WTC11 (cell line): ENCODE results near the gene CCDC87. TPM values are rescaled to one million over a fixed set of nuclear protein-coding genes. Genes with fewer than 3 reads are reported as not detected.

Experiments
- ATAC-seq: fragments of 200-7000 bp; cut with Tn5 transposase; 2 replicates; pipeline ENCODE4 v1.10.0; 2021; ENCODE audit warnings: mild to moderate bottlenecking, moderate library complexity
- CTCF ChIA-PET: fragments of 300-600 bp; sonication (Branson Sonifier 250); formaldehyde crosslinking; loops from one replicate; lab custom pipeline; 2021; ENCODE audit warnings: antibody characterized with exemption; lab: Charles Lee
- POLR2A ChIA-PET: fragments of 350-600 bp; sonication (Branson Sonifier 250); formaldehyde crosslinking; loops from one replicate; lab custom pipeline; 2021; ENCODE audit warnings: antibody characterized with exemption; lab: Charles Lee
- DNase-seq: peaks from one replicate; pipeline ENCODE4 v3.0.0; 2021; ENCODE audit warnings: low spot score
- H3K27ac Mint-ChIP-seq: 2 replicates; pipeline ENCODE4 v1.8.0; 2021; ENCODE audit warnings: mixed read lengths
- H3K27me3 Mint-ChIP-seq: 2 replicates; pipeline ENCODE4 v1.8.0; 2021; ENCODE audit warnings: low read depth, mild to moderate bottlenecking, moderate library complexity, mixed read lengths
- H3K36me3 Mint-ChIP-seq: 2 replicates; pipeline ENCODE4 v1.8.0; 2021; ENCODE audit warnings: mixed read lengths
- H3K4me1 Mint-ChIP-seq: 2 replicates; pipeline ENCODE4 v1.8.0; 2022; ENCODE audit warnings: mixed read lengths
- H3K4me3 Mint-ChIP-seq: 2 replicates; pipeline ENCODE4 v1.8.0; 2021; ENCODE audit warnings: mild to moderate bottlenecking, moderate library complexity, mixed read lengths
- H3K9me3 Mint-ChIP-seq: 2 replicates; pipeline ENCODE4 v1.8.0; 2021; ENCODE audit warnings: mixed read lengths
- CREM ChIP-seq: sonication (generic); formaldehyde crosslinking; IDR thresholded peaks from 2 replicates; pipeline ENCODE4 v1.8.1; 2022; ENCODE audit warnings: mild to moderate bottlenecking, missing genetic modification reagents, moderate library complexity
- CTCF ChIP-seq: fragments of 200-600 bp; IDR thresholded peaks from 2 replicates; pipeline ENCODE4 v1.8.0; 2022; ENCODE audit warnings: antibody characterized with exemption
- E2F4 ChIP-seq: sonication (generic); formaldehyde crosslinking; IDR thresholded peaks from 2 replicates; pipeline ENCODE4 v1.8.1; 2022; ENCODE audit warnings: low read depth, mild to moderate bottlenecking, moderate library complexity, missing genetic modification reagents, borderline replicate concordance
- EMX1 ChIP-seq: fragments of 250-450 bp; sonication (Bioruptor Pico); IDR thresholded peaks from 2 replicates; pipeline ENCODE4 v1.8.0; 2021; ENCODE audit warnings: mild to moderate bottlenecking
- FOXP1 ChIP-seq: sonication (generic); formaldehyde crosslinking; IDR thresholded peaks from 2 replicates; pipeline ENCODE4 v1.8.0; 2022; ENCODE audit warnings: missing genetic modification reagents, mild to moderate bottlenecking, moderate library complexity, borderline replicate concordance
- GABPB1 ChIP-seq: sonication (generic); formaldehyde crosslinking; IDR thresholded peaks from 2 replicates; pipeline ENCODE4 v1.8.1; 2023; ENCODE audit warnings: mild to moderate bottlenecking, missing genetic modification reagents
- IRF2 ChIP-seq: sonication (generic); formaldehyde crosslinking; IDR thresholded peaks from 2 replicates; pipeline ENCODE4 v1.8.0; 2022; ENCODE audit warnings: low read depth, missing genetic modification reagents, borderline replicate concordance
- JUN ChIP-seq: sonication (generic); formaldehyde crosslinking; IDR thresholded peaks from 2 replicates; pipeline ENCODE4 v1.8.0; 2023; ENCODE audit warnings: mild to moderate bottlenecking, missing genetic modification reagents
- MAX ChIP-seq: sonication (generic); formaldehyde crosslinking; IDR thresholded peaks from 2 replicates; pipeline ENCODE4 v1.8.0; 2022; ENCODE audit warnings: mild to moderate bottlenecking, missing genetic modification reagents
- MXD4 ChIP-seq: fragments of 250-450 bp; sonication (Bioruptor Pico); IDR thresholded peaks from 2 replicates; pipeline ENCODE4 v1.8.0; 2021; ENCODE audit warnings: mild to moderate bottlenecking, moderate library complexity, borderline replicate concordance
- NR1H2 ChIP-seq: sonication (generic); formaldehyde crosslinking; IDR thresholded peaks from 2 replicates; pipeline ENCODE4 v1.9.0; 2021; ENCODE audit warnings: mild to moderate bottlenecking, moderate library complexity, missing genetic modification reagents
- NR2C2 ChIP-seq: sonication (generic); formaldehyde crosslinking; IDR thresholded peaks from 2 replicates; pipeline ENCODE4 v1.8.0; 2022; ENCODE audit warnings: mild to moderate bottlenecking, missing genetic modification reagents
- PRRX2 ChIP-seq: fragments of 250-450 bp; sonication (Bioruptor Pico); IDR thresholded peaks from 2 replicates; pipeline ENCODE4 v1.8.0; 2021; ENCODE audit warnings: mild to moderate bottlenecking
- TCF7 ChIP-seq: sonication (generic); formaldehyde crosslinking; IDR thresholded peaks from 2 replicates; pipeline ENCODE4 v1.8.0; 2022; ENCODE audit warnings: mild to moderate bottlenecking, low read depth, missing genetic modification reagents, moderate library complexity
- TEAD4 ChIP-seq: sonication (generic); formaldehyde crosslinking; IDR thresholded peaks from 2 replicates; pipeline ENCODE4 v1.8.0; 2022; ENCODE audit warnings: mild to moderate bottlenecking, missing genetic modification reagents
- ZNF317 ChIP-seq: sonication (generic); formaldehyde crosslinking; IDR thresholded peaks from 2 replicates; pipeline ENCODE4 v1.8.1; 2023; ENCODE audit warnings: low read depth, mild to moderate bottlenecking, moderate library complexity, missing genetic modification reagents, borderline replicate concordance
- ZNF416 ChIP-seq: fragments of 250-450 bp; sonication (Bioruptor Pico); IDR thresholded peaks from 2 replicates; pipeline ENCODE4 v1.9.0; 2021; ENCODE audit warnings: mild to moderate bottlenecking, inconsistent platforms
- ZSCAN18 ChIP-seq: fragments of 250-450 bp; sonication (Bioruptor Pico); IDR thresholded peaks from 2 replicates; pipeline ENCODE4 v2.1.2; 2022; ENCODE audit warnings: mild to moderate bottlenecking, moderate library complexity
- total RNA-seq: library from RNA; stranded (reverse); gene quantifications from 3 replicates; pipeline ENCODE4 v1.2.3, GENCODE V29; 2021
- TF ChIP-seq, protein P1 (sequence below): sonication (generic); formaldehyde crosslinking; IDR thresholded peaks from 2 replicates; pipeline ENCODE4 v1.8.1; 2022; ENCODE audit warnings: low read depth, missing genetic modification reagents, borderline replicate concordance
- TF ChIP-seq, protein P2 (sequence below): sonication (generic); formaldehyde crosslinking; IDR thresholded peaks from 2 replicates; pipeline ENCODE4 v1.8.1; 2022; ENCODE audit warnings: mild to moderate bottlenecking, moderate library complexity, missing genetic modification reagents
- TF ChIP-seq, protein P3 (sequence below): fragments of 250-450 bp; sonication (Bioruptor Pico); IDR thresholded peaks from 2 replicates; pipeline ENCODE4 v1.8.0; 2021; ENCODE audit warnings: mild to moderate bottlenecking
- TF ChIP-seq, protein P4 (sequence below): sonication (generic); formaldehyde crosslinking; IDR thresholded peaks from 2 replicates; pipeline ENCODE4 v1.8.1; 2023; ENCODE audit warnings: mild to moderate bottlenecking, missing genetic modification reagents

Gene CCDC87
- total RNA-seq, 1 experiment from 2014 or later = 0.85 TPM

GRCh38 chr11:66566221-66566620 lies 26.6 kb downstream of the CCDC87 start:
- no peak overlapping the region for H3K4me3 Mint-ChIP-seq
- H3K27ac Mint-ChIP-seq = no peak overlapping the region
- TF ChIP-seq TCF7 (CRISPR knock-in tag) (no peak), EMX1 (CRISPR knock-in tag) (no peak), JUN (CRISPR knock-in tag) (no peak), NR1H2 (CRISPR knock-in tag) (no peak), ZNF317 (no peak), MXD4 (CRISPR knock-in tag) (no peak), CTCF (no peak)
- TF ChIP-seq, protein P1, sequence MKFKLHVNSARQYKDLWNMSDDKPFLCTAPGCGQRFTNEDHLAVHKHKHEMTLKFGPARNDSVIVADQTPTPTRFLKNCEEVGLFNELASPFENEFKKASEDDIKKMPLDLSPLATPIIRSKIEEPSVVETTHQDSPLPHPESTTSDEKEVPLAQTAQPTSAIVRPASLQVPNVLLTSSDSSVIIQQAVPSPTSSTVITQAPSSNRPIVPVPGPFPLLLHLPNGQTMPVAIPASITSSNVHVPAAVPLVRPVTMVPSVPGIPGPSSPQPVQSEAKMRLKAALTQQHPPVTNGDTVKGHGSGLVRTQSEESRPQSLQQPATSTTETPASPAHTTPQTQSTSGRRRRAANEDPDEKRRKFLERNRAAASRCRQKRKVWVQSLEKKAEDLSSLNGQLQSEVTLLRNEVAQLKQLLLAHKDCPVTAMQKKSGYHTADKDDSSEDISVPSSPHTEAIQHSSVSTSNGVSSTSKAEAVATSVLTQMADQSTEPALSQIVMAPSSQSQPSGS (CRISPR knock-in tag) = no peak
- H3K9me3 Mint-ChIP-seq = no peaks in the 10 kb centered on the region
- peaks cover 8% of the 10 kb centered on the region; the same call in 1 of the 2 replicates for H3K36me3 Mint-ChIP-seq
- H3K4me1 Mint-ChIP-seq = peaks cover 21% of the 10 kb centered on the region
- no peak for ATAC-seq
- ChIA-PET POLR2A (no interaction called here), CTCF (interaction anchor here (0.6 kb wide), 1 partner anchor 192 kb away, joined by 4 read pairs; no protein-coding TSS in a partner anchor)
- peaks cover 15% of the 10 kb centered on the region for H3K27me3 Mint-ChIP-seq
- no peak for DNase-seq

DNA sequence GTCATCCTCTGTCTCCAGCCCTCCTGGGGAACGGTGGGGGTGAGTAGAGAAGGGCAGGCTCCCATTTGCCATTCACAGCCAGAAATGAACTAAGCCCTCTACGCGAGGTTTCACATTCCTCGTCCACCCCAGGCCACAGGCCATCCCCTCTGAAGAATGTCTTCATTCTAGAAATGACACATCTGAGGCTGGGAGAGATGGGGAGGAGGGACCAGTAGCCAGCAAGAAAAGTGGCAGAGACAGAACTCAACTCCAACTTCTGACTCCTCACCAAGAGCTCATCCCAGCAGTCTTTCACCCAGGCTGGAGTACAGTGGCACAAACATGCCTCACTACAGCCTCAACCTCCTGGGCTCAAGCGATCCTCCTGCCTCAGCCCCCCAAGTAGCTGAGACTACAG lies 27.9 kb downstream of the CCDC87 start:
- peaks cover 14% of the 10 kb centered on the region for H3K36me3 Mint-ChIP-seq
- no peak for TF ChIP-seq TCF7 (CRISPR knock-in tag)
- TF ChIP-seq, protein P2, sequence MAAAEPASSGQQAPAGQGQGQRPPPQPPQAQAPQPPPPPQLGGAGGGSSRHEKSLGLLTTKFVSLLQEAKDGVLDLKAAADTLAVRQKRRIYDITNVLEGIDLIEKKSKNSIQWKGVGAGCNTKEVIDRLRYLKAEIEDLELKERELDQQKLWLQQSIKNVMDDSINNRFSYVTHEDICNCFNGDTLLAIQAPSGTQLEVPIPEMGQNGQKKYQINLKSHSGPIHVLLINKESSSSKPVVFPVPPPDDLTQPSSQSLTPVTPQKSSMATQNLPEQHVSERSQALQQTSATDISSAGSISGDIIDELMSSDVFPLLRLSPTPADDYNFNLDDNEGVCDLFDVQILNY (CRISPR knock-in tag) = no peak
- no peak for TF ChIP-seq ZSCAN18 (CRISPR knock-in tag)
- no peak for TF ChIP-seq NR1H2 (CRISPR knock-in tag)
- no peak for TF ChIP-seq GABPB1 (CRISPR knock-in tag)
- H3K27ac Mint-ChIP-seq = no peak overlapping the region
- peaks cover 8% of the 10 kb centered on the region for H3K4me1 Mint-ChIP-seq
- CTCF ChIA-PET = no interaction called here
- no peak for DNase-seq
- POLR2A ChIA-PET = no interaction called here
- no peaks in the 10 kb centered on the region for H3K9me3 Mint-ChIP-seq
- no peak for ATAC-seq
- peaks cover 15% of the 10 kb centered on the region for H3K27me3 Mint-ChIP-seq
- no peak overlapping the region for H3K4me3 Mint-ChIP-seq

GRCh38 chr11:66564538-66564937 lies 28.3 kb downstream of the CCDC87 start:
- peaks cover 15% of the 10 kb centered on the region for H3K27me3 Mint-ChIP-seq
- DNase-seq (no peak), ATAC-seq (no peak)
- H3K4me3 Mint-ChIP-seq = no peak overlapping the region
- ChIA-PET POLR2A (no interaction called here), CTCF (no interaction called here)
- H3K9me3 Mint-ChIP-seq = no peaks in the 10 kb centered on the region
- TF ChIP-seq E2F4 (CRISPR knock-in tag) = no peak
- TF ChIP-seq, protein P3, sequence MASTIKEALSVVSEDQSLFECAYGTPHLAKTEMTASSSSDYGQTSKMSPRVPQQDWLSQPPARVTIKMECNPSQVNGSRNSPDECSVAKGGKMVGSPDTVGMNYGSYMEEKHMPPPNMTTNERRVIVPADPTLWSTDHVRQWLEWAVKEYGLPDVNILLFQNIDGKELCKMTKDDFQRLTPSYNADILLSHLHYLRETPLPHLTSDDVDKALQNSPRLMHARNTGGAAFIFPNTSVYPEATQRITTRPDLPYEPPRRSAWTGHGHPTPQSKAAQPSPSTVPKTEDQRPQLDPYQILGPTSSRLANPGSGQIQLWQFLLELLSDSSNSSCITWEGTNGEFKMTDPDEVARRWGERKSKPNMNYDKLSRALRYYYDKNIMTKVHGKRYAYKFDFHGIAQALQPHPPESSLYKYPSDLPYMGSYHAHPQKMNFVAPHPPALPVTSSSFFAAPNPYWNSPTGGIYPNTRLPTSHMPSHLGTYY (CRISPR knock-in tag) = no peak
- TF ChIP-seq CREM (CRISPR knock-in tag) = no peak
- no peak for TF ChIP-seq TEAD4 (CRISPR knock-in tag)
- TF ChIP-seq FOXP1 (CRISPR knock-in tag) = no peak
- TF ChIP-seq NR2C2 = no peak
- no peak for TF ChIP-seq ZNF416 (CRISPR knock-in tag)
- TF ChIP-seq IRF2 (CRISPR knock-in tag) = no peak
- TF ChIP-seq GABPB1 (CRISPR knock-in tag) = no peak
- TF ChIP-seq MAX (CRISPR knock-in tag) = no peak
- TF ChIP-seq PRRX2 = no peak
- TF ChIP-seq, protein P4, sequence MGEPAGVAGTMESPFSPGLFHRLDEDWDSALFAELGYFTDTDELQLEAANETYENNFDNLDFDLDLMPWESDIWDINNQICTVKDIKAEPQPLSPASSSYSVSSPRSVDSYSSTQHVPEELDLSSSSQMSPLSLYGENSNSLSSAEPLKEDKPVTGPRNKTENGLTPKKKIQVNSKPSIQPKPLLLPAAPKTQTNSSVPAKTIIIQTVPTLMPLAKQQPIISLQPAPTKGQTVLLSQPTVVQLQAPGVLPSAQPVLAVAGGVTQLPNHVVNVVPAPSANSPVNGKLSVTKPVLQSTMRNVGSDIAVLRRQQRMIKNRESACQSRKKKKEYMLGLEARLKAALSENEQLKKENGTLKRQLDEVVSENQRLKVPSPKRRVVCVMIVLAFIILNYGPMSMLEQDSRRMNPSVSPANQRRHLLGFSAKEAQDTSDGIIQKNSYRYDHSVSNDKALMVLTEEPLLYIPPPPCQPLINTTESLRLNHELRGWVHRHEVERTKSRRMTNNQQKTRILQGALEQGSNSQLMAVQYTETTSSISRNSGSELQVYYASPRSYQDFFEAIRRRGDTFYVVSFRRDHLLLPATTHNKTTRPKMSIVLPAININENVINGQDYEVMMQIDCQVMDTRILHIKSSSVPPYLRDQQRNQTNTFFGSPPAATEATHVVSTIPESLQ = no peak
- peaks cover 14% of the 10 kb centered on the region for H3K36me3 Mint-ChIP-seq
- no peak overlapping the region for H3K27ac Mint-ChIP-seq
- peaks cover 5% of the 10 kb centered on the region for H3K4me1 Mint-ChIP-seq
